Hematopoietic multipotent progenitor cell treated with erythropoietin and hydrocortisone succinate and interleukin-3 and kit ligand, for 4 days (in vitro differentiated cells): Measurements from ENCODE around the gene EPC2.
"Not testable (repeated sequence)": the region's sequence is repeated elsewhere in the genome, so short reads cannot be mapped to it uniquely, and the experiment has no call there.

Experiments
- DNase-seq: peaks from one replicate; pipeline ENCODE4 v3.0.0-alpha.2; 2015

EPC2 gene

DNA sequence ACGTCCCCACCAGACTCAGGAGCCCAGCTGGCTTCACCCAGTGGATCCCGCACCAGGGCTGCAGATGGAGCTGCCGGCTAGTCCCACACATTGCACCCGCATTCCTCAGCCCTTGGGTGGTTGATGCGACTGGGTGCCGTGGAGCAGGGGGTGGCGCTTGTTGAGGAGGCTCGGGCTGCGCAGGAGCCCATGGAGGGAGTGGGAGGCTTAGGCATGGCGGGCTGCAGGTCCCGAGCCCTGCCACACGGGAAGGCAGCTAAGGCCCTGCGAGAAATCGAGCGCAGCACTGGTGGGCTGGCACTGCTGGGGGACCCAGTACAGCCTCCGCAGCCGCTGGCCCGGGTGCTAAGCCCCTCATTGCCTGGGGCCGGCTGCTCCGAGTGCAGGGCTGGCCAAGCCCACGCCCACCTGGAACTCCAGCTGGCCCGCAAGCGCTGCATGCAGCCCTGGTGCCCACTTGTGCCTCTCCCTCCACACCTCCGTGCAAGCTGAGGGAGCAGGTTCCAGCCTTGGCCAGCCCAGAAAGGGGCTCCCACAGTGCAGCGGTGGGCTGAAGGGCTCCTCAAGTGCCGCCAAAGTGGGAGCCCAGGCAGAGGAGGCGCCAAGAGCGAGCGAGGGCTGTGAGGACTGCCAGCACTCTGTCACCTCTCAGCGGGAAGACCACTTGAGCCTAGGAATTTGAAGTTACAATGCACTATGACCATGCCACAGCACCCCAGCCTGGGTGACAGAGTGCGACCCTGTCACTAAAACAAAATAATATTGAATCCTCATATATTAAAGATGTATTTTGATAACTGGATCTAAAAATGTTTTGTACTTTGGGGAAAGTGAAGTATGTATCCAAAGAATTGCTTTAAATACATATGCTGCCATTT lies 34.0 kb downstream of the EPC2 start:
- DNase-seq, result not testable (repeated sequence)

DNA sequence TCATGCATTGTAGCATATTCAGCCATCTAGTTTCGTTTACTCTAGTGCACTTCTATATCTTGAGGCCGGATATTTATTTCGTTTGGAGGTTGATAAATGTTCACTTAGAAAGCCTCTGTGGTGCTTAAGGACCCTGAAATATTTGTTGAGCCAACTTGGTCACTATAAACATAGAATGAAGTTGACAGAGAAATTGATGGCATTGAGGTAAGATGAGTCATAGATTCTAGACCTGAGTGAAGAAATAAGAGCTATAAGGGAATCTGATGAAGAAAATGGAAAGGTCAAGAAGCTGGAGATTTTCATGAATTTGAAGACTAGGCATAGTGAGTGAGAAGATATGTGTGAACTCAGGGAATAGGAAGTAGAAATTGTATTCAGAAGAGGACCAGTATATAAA lies 35.9 kb downstream of the EPC2 start:
- no peak for DNase-seq

- DNase-seq, result no peak
Measured at GRCh38 chr2:148681443-148681842, 36.9 kb downstream of the EPC2 start.

- DNase-seq, result not testable (repeated sequence)
Measured at GRCh38 chr2:148681862-148682261, 37.3 kb downstream of the EPC2 start.

DNA sequence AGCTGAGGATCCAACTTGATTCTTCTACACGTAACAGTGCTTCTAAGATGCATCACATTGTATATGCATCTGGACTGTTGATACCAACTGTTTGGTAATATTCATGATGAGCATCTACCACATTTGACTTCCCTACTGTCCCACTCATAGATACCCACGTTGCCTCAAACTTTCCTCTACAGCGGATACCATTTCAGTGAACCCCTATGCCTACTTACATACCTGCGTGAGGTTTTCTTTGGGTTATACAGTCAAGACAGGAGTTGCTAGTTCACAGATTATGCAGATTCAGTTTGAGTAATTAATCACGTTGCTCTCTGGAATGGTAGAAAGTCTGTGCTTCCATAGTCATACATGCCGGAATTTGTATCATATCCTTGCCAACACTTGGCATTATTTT lies 40.0 kb downstream of the EPC2 start:
- DNase-seq, result no peak

- DNase-seq, result no peak
Measured at GRCh38 chr2:148687543-148687942, 43.0 kb downstream of the EPC2 start.

DNA sequence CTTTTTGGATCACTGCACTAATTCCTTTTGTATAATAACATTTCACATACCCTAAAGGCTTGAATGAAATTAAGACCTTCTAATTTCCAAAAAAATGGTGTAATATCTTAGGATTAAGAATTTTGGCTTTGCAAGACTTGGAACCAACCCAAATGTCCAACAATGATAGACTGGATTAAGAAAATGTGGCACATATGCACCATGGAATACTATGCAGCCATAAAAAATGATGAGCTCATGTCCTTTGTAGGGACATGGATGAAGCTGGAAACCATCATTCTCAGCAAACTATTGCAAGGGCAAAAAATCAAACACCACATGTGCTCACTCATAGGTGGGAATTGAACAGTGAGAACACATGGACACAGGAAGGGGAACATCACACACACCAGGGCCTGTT lies 43.5 kb downstream of the EPC2 start:
- DNase-seq, result not testable (repeated sequence)

DNA sequence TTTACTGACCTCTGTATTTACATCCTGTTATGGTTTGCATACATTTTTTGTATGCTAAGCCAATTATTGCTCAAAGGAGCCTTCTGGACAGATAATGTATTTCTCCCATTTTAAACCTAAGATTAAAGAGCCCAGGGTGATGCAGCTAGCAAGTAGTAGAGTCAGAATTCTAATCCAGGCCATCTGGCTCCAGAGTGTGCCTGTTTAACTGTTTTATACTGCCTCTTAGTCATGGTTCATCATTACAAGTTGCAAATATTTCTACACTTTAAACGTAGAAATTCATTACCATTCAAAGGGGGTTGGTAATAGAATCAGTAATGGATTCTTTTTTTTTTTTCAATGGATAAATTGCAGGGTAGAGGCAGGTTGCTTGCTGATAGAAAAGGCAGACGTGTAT lies 52.4 kb downstream of the EPC2 start:
- DNase-seq, result no peak

DNA sequence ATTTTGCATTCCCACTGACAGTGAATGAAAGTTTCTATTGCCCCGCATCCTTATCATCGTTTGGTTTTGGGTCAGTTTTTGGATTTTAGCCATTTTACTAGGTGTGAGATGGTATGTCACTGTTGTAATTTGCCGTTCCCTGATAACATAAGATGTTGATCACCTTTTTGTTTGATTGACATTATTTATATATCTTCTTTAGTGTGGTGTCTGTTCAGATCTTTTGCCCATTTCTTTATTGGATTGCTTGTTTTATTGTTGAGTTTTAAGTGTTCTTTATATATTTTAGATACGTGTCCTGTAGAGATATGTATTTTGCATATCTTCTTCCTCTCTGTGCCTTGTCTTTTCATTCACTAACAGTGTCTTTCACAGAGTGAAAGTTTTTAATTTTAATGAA lies 55.3 kb downstream of the EPC2 start:
- DNase-seq, result no peak

- DNase-seq, result no peak
Measured at GRCh38 chr2:148701039-148701438, 56.5 kb downstream of the EPC2 start.

- DNase-seq, result no peak
Measured at GRCh38 chr2:148701877-148702276, 57.3 kb downstream of the EPC2 start.

- DNase-seq, result no peak
Measured at GRCh38 chr2:148702475-148702874, 57.9 kb downstream of the EPC2 start.

DNA sequence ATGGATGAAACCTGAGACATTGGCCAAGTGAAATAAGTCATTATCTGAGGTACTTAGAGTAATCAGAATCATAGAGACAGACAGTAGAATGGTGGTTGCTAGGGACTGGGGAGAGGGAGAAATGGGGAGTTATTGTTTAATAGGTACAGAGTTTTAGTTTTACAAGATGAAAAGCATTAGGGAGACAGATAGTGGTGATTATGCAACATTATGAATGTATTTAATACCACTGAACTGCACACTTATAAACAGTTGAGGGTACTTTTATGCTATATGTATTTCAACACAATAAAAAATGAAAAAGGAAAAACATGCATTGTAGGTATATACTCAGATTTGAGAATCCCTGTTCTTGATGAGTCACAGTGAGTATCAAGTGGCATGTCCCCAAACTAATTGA lies 59.7 kb downstream of the EPC2 start:
- DNase-seq, result no peak

DNA sequence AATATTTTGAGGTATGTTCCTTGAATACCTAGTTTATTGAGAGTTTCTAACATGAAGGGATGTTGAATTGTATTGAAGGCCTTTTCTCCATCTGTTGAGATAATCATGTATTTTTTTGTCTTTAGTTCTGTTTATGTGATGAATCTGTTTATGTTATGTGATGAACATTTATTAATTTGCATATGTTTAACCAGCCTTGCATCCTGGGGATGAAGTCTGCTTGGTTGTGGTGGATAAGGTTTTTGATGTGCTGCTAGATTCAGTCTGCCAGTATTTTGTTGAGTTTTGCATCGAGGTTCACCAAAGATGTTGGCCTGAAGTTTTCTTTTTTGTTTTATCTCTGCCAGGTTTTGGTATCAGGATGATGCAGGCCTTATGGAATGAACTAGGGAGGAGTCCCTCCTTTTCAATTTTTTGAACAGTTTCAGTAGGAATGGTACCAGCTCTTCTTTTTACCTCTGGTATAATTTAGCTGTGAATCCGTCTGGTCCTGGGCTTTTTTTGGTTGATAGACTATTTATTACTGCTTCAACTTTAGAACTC lies 71.9 kb downstream of the EPC2 start:
- peak; percentile 14 for DNase-seq

DNA sequence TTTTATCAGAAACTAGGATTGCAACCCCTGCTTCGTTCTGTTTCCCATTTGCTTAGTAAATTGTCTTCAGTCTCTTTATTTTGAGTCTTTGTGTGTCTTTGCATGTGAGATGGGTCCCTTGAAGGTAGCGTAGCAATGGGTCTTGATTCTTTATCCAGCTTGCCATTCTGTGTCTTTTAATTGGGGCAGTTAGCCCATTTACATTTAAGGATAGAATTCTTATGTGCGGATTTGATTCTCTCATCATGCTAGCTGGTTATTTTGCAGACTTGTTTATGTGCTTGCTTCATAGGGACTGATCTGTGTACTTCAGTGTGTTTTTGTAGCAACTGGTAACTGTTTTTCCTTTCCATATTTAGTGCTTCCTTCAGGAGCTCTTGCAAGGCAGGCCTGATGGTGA lies 73.5 kb downstream of the EPC2 start:
- DNase-seq, result no peak

DNA sequence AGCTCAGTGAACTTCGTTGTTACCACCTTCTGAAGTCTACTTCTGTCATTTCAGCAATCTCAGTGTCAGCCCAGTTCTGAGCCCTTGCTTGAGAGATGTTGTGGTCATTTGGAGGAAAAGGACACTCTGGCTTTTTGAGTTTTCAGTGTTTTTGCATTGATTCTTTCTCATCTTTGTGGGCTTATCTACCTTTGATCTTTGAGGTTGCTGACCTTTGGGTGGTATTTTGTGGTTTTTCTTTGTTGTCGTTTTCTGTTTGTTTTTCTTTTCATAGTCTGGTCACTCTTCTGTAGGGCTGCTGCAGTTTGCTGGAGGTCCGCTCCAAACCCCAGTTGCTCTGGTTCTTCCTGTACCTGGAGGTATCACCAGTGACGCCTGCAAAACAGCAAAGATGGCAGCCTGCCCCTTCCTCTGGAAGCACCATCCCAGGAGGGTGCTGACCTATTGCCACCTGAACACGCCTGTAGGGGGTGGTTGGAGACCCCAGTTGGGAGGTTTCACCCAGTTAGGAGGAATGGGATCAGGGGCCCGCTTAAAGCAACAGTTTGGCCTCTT lies 74.7 kb downstream of the EPC2 start:
- no peak for DNase-seq

GRCh38 chr2:148719941-148720436 lies 75.4 kb downstream of the EPC2 start:
- DNase-seq, result no peak

DNA sequence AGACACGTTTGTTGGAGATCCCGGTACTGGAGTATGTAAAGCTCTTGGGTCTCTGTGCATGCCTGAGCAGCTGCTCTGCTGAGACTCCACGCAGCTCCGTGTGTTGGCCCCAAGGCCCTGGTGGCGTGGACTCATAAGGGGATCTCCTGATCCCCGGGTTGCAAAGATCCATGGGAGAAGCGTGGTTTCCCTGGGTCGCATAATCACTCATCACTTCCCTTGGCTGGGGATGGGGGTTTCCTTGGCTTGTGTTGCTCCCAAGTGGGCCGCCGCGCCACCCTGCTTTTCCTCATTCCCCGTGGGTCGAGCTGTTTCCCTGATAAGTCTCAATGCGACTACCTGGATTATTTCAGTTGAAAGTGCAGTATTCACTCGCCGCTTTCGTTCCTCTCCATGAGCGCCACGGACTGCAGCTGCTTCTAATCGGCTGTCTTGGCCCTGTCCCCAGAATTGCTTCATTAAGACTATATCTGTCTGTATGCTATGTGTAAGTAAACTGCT lies 76.0 kb downstream of the EPC2 start:
- DNase-seq, result no peak

- no peak for DNase-seq
Measured at GRCh38 chr2:148721520-148721931, 77.0 kb downstream of the EPC2 start.

- DNase-seq, result no peak
Measured at GRCh38 chr2:148721991-148722777, 77.6 kb downstream of the EPC2 start.

DNA sequence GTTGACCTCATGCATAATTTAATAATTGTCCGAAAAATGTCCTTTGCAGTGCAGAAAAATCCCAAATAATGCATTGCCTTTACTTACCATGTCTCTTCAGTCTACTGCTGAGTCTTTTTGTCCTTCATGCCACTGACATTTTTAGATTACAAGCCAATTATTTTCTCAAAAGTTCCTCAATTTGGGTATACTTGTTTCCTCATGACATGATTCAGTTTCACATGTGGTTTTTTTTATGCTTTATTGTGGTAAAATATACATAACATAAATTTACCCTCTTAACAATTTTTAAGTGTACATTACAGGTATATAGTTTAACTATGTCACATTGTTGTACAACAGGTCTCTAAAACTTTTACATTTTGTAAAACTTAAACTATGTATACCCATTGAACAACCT lies 81.0 kb downstream of the EPC2 start:
- peak; percentile 41 for DNase-seq

DNA sequence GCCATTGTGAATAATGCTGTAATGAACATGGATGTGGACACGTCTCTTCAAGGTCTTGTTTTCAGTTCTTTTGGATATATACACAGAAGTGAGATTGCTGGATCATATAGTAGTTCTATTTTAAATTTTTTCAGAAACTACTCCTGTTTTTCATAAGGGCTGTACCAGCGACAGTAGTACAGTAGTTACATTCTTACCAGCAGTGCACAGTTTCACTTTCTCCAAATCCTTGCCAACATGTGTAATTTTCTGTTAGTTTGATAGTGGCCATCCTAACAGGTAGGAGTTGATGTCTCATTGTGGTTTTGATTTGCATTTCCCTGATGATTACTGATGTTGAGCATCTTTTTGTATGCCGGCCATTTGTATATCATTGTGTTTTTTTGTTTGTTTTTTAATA lies 81.7 kb downstream of the EPC2 start:
- DNase-seq, result no peak

DNA sequence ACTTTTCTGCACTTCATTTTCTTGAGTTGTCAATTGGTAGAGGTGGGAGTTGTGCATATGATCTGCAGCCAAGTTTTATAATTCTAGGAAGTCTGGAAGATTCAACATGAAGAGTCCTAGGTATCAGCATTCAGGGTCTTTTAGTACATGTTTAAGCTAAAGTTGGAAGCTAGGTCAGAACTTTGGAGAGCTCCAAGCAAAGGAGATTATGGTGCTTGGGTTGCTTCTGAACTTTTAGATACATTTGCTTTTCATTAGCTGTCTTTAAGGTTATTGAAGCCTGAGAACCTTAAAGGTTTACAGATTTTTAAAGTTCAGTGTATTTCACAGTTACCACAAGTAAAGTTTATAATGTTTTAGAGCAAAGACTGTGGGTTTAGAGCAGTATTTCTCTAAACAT lies 85.5 kb downstream of the EPC2 start:
- DNase-seq, result peak; percentile 29
